WTC11 (cell line): ENCODE data around the gene SRGAP1.
"Not testable (repeated sequence)": the region's sequence is repeated elsewhere in the genome, so short reads cannot be mapped to it uniquely, and the experiment has no call there.

Source experiments
- FOXJ3 ChIP-seq: sonication (generic); formaldehyde crosslinking; IDR thresholded peaks from 2 replicates; pipeline ENCODE4 v1.9.0; 2021; ENCODE audit warnings: missing genetic modification reagents, mild to moderate bottlenecking, borderline replicate concordance
- GTF2I ChIP-seq: fragments of 250-450 bp; sonication (Bioruptor Pico); conservative IDR thresholded peaks from 2 replicates; pipeline ENCODE4 v1.4.0; 2021; ENCODE audit warnings: mild to moderate bottlenecking
- NFYB ChIP-seq: sonication (generic); formaldehyde crosslinking; conservative IDR thresholded peaks from 2 replicates; pipeline ENCODE4 v1.8.0; 2022; ENCODE audit warnings: low read depth, missing genetic modification reagents
- RELA ChIP-seq: sonication (generic); formaldehyde crosslinking; IDR thresholded peaks from 2 replicates; pipeline ENCODE4 v1.8.1; 2022; ENCODE audit warnings: missing genetic modification reagents, mild to moderate bottlenecking, borderline replicate concordance
- TEAD4 ChIP-seq: sonication (generic); formaldehyde crosslinking; IDR thresholded peaks from 2 replicates; pipeline ENCODE4 v1.8.0; 2022; ENCODE audit warnings: mild to moderate bottlenecking, missing genetic modification reagents
- TP53 ChIP-seq: sonication (generic); formaldehyde crosslinking; IDR thresholded peaks from 2 replicates; pipeline ENCODE4 v1.8.1; 2023; ENCODE audit warnings: mild to moderate bottlenecking, missing genetic modification reagents
- ZNF232 ChIP-seq: sonication (generic); formaldehyde crosslinking; IDR thresholded peaks from 2 replicates; pipeline ENCODE4 v1.8.0; 2022; ENCODE audit warnings: mild to moderate bottlenecking, missing genetic modification reagents
- ZNF416 ChIP-seq: fragments of 250-450 bp; sonication (Bioruptor Pico); IDR thresholded peaks from 2 replicates; pipeline ENCODE4 v1.9.0; 2021; ENCODE audit warnings: mild to moderate bottlenecking, inconsistent platforms
- TF ChIP-seq, protein P1 (sequence below): fragments of 250-450 bp; sonication (Bioruptor Pico); IDR thresholded peaks from 2 replicates; pipeline ENCODE4 v2.1.2; 2022; ENCODE audit warnings: mild to moderate bottlenecking, moderate library complexity
- TF ChIP-seq, protein P2 (sequence below): fragments of 200-600 bp; IDR thresholded peaks from 2 replicates; pipeline ENCODE4 v1.8.0; 2022; ENCODE audit warnings: antibody characterized with exemption
- TF ChIP-seq, protein P3 (sequence below): sonication (generic); formaldehyde crosslinking; IDR thresholded peaks from 2 replicates; pipeline ENCODE4 v1.8.0; 2022; ENCODE audit warnings: mild to moderate bottlenecking, missing genetic modification reagents

DNA sequence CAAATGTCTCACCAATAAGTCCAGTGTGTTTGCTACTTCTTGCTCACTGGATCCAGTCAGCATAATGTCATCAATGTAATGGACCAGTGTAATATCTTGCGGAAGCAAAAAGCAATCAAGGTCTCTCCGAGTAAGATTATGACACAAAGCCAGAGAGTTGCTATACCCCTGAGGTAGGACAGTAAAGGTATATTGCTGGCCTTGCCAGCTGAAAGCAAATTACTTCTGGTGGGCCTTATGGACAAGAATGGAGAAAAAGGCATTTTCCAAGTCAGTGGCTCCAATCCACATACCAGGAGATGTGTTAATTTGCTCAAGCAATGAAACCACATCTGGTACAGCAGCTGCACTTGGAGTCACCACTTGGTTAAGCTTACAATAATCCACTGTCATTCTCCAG, 288.2 kb downstream of the SRGAP1 start:
- not testable (repeated sequence) for TF ChIP-seq GTF2I (CRISPR knock-in tag); RELA (CRISPR knock-in tag); FOXJ3 (CRISPR knock-in tag); TP53 (CRISPR knock-in tag); ZNF232 (CRISPR knock-in tag); ZNF416 (CRISPR knock-in tag); TEAD4; NFYB
- TF ChIP-seq, protein P1, sequence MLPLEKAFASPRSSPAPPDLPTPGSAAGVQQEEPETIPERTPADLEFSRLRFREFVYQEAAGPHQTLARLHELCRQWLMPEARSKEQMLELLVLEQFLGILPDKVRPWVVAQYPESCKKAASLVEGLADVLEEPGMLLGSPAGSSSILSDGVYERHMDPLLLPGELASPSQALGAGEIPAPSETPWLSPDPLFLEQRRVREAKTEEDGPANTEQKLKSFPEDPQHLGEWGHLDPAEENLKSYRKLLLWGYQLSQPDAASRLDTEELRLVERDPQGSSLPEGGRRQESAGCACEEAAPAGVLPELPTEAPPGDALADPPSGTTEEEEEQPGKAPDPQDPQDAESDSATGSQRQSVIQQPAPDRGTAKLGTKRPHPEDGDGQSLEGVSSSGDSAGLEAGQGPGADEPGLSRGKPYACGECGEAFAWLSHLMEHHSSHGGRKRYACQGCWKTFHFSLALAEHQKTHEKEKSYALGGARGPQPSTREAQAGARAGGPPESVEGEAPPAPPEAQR (CRISPR knock-in tag) = not testable (repeated sequence)
- TF ChIP-seq, protein P2, sequence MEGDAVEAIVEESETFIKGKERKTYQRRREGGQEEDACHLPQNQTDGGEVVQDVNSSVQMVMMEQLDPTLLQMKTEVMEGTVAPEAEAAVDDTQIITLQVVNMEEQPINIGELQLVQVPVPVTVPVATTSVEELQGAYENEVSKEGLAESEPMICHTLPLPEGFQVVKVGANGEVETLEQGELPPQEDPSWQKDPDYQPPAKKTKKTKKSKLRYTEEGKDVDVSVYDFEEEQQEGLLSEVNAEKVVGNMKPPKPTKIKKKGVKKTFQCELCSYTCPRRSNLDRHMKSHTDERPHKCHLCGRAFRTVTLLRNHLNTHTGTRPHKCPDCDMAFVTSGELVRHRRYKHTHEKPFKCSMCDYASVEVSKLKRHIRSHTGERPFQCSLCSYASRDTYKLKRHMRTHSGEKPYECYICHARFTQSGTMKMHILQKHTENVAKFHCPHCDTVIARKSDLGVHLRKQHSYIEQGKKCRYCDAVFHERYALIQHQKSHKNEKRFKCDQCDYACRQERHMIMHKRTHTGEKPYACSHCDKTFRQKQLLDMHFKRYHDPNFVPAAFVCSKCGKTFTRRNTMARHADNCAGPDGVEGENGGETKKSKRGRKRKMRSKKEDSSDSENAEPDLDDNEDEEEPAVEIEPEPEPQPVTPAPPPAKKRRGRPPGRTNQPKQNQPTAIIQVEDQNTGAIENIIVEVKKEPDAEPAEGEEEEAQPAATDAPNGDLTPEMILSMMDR = not testable (repeated sequence)
- TF ChIP-seq, protein P3, sequence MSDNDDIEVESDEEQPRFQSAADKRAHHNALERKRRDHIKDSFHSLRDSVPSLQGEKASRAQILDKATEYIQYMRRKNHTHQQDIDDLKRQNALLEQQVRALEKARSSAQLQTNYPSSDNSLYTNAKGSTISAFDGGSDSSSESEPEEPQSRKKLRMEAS (CRISPR knock-in tag) = not testable (repeated sequence)
